ENCODE data around the gene MGAT2. TPM values are rescaled to one million over a fixed set of nuclear protein-coding genes. Genes with fewer than 3 reads are reported as not detected.
"Not testable (repeated sequence)": the region's sequence is repeated elsewhere in the genome, so short reads cannot be mapped to it uniquely, and the experiment has no call there.

The MGAT2 gene
- total RNA-seq, 2 donors from 2014 or later, result 24.0 to 45.9 TPM

DNA sequence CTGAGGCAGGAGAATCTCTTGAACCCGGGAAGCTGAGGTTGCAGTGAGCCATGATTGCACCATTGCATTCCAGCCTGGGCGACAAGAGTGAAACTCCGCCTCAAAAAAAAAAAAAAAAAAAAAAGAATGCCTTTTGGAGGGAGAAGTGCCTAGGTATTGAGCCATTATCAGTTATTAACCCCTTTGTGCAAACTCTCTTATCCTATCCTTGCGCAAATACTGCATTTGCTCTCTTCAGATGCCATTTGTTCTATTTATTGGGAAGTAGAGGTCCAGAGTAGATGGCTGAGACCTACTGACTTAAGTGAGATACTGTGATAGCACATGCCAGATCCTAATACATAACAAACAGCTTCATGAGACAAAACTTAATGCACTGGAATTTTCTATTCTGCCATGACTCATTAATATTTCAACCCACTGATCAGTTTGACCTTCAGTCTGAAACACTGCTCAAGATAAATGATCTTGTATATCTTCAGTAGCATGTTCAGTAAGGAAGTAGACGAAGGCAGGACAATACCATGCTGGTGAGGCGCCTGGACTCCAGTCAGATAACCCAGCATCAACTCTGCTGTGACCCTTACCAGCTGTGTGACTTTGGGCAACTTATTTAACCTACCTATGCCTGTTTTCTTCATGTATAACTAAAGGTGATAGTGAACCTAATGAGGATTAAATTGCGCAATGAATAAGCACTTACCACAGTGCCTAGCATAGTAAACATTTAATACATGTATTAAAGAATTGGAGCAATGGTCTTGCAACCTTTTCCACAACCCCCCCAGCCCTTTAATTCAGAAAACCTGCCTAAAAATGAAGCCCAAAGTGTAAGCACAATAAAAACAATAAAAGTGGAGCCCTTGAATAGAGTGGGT, 20.2 kb downstream of the MGAT2 start:
- ATAC-seq (ENCODE audit: insufficient number of reproducible peaks, low FRiP score, low read depth) (no peak), DNase-seq (ENCODE audit: low spot score) (no peak)
- no peaks in the 10 kb centered on the region for H3K9me3 ChIP-seq
- peaks cover 5 to 18% of the 10 kb centered on the region in 2 donors for H3K4me1 ChIP-seq (ENCODE audit: control insufficient read depth in 1 of 2, low read depth in 2 of 2)
- H3K27ac ChIP-seq, result no peak overlapping the region
- H3K27me3 ChIP-seq (replicated peaks; ENCODE audit: insufficient read depth), result no peaks in the 10 kb centered on the region
- TF ChIP-seq, protein P1, sequence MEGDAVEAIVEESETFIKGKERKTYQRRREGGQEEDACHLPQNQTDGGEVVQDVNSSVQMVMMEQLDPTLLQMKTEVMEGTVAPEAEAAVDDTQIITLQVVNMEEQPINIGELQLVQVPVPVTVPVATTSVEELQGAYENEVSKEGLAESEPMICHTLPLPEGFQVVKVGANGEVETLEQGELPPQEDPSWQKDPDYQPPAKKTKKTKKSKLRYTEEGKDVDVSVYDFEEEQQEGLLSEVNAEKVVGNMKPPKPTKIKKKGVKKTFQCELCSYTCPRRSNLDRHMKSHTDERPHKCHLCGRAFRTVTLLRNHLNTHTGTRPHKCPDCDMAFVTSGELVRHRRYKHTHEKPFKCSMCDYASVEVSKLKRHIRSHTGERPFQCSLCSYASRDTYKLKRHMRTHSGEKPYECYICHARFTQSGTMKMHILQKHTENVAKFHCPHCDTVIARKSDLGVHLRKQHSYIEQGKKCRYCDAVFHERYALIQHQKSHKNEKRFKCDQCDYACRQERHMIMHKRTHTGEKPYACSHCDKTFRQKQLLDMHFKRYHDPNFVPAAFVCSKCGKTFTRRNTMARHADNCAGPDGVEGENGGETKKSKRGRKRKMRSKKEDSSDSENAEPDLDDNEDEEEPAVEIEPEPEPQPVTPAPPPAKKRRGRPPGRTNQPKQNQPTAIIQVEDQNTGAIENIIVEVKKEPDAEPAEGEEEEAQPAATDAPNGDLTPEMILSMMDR (IDR thresholded peaks at IDR 0.05), result no peak
- H3K4me3 ChIP-seq, result no peak overlapping the region
- peaks cover 3% of the 10 kb centered on the region for H3K36me3 ChIP-seq

DNA sequence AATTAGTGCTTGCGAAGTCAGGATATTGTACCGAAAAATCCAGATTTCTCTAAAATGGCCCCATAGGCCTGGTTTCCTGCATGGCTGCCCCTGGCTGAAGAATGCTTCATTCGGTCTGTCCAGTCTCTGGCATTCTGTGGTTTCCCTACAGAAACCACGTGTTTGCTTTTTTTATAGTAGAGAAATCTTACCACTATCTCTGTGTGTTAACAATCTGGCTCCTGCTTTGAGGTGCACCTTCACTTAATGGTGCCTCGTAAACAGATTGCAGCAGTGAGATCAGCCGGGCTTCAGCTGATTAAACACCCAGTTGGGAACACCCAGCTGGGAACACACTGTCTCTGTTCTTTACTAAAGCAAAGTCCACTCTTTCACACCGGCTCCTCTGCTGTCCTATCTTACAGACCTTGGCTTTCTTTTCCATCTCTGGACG, 21.1 kb downstream of the MGAT2 start:
- TF ChIP-seq, protein P1 (IDR thresholded peaks at IDR 0.05), result no peak
- H3K27me3 ChIP-seq (replicated peaks; ENCODE audit: insufficient read depth), result no peaks in the 10 kb centered on the region
- no peak overlapping the region for H3K27ac ChIP-seq
- peaks cover 5 to 9% of the 10 kb centered on the region in 2 donors for H3K4me1 ChIP-seq (ENCODE audit: control insufficient read depth in 1 of 2, low read depth in 2 of 2)
- no peaks in the 10 kb centered on the region for H3K9me3 ChIP-seq
- H3K4me3 ChIP-seq, result no peak overlapping the region
- H3K36me3 ChIP-seq, result peaks cover 3% of the 10 kb centered on the region
- no peak for DNase-seq (ENCODE audit: low spot score)
- no peak for ATAC-seq (ENCODE audit: insufficient number of reproducible peaks, low FRiP score, low read depth)

DNA sequence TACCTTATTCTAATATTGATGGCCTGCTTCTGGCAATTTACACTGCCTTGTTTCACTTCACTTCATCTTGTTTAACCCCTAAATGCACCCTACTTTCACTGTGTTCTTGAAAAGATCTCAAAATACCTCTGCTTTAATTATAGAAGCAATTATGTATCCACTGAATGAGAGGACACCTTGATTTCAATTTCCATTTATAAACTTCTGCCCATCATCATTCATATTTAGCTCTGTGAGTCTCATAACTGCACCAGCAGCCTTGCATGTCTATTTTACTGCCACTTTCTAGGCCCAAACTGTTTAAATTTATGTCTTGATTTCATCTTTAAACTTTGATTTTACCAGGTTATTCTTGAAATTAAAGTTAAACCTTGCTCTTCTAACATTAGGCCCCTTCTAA, 21.6 kb downstream of the MGAT2 start:
- Histone ChIP-seq H3K36me3 (peaks cover 3% of the 10 kb centered on the region), H3K27me3 (replicated peaks; ENCODE audit: insufficient read depth) (no peaks in the 10 kb centered on the region), H3K4me3 (no peak overlapping the region), H3K9me3 (no peaks in the 10 kb centered on the region), H3K27ac (no peak overlapping the region), H3K4me1 (ENCODE audit: control insufficient read depth in 1 of 2, low read depth in 2 of 2) (peaks cover 5 to 6% of the 10 kb centered on the region in 2 donors)
- no peak for ATAC-seq (ENCODE audit: insufficient number of reproducible peaks, low FRiP score, low read depth)
- DNase-seq (ENCODE audit: low spot score), result no peak
- TF ChIP-seq, protein P1 (IDR thresholded peaks at IDR 0.05), result no peak

DNA sequence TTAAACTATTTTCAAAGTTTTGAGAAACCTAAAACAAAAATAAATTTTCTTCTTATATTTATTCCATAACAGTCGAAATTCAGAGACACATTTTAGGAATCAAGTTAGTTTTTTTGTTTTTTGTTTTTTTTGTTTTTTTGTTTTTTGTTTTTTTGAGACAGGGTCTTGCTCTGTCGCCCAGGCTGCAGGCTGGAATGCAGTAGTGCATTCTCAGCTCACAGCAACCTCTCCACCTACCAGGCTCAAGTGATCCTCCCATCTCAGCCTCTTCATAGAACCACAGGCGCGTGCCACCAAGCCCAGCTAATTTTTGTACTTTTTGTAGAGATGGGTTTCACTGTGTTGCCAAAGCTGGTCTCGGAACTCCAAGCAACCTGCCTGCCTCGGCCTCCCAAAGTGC, 32.9 kb downstream of the MGAT2 start:
- Histone ChIP-seq H3K9me3 (no peaks in the 10 kb centered on the region), H3K4me1 (ENCODE audit: control insufficient read depth in 1 of 2, low read depth in 2 of 2) (no peaks in the 10 kb centered on the region), H3K27ac (no peak overlapping the region), H3K4me3 (no peak overlapping the region), H3K27me3 (replicated peaks; ENCODE audit: insufficient read depth) (no peaks in the 10 kb centered on the region), H3K36me3 (no peaks in the 10 kb centered on the region)
- TF ChIP-seq, protein P1 (IDR thresholded peaks at IDR 0.05), result no peak
- no peak for ATAC-seq (ENCODE audit: insufficient number of reproducible peaks, low FRiP score, low read depth)
- no peak for DNase-seq (ENCODE audit: low spot score)

DNA sequence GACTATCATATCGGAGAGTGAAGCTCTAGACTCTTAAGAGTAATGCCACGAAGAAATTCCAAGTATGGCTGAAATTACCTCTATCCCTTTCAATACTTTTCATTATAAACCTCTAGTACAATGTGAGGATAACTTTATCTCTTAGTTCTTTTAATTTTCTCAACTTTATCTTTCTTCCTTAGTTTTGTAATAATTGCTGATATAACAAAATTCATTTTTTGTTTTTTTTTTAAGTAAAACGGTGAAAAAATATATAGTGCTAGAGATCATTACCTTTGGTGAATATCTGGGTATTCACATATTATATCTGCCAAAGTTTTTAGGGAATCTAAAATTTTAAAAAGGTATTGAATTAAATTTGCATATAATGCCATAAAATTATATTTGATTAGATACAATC, 33.9 kb downstream of the MGAT2 start:
- H3K36me3 ChIP-seq, result no peaks in the 10 kb centered on the region
- ATAC-seq (ENCODE audit: insufficient number of reproducible peaks, low FRiP score, low read depth), result no peak
- H3K9me3 ChIP-seq, result no peaks in the 10 kb centered on the region
- no peaks in the 10 kb centered on the region for H3K27me3 ChIP-seq (replicated peaks; ENCODE audit: insufficient read depth)
- H3K4me1 ChIP-seq (ENCODE audit: control insufficient read depth in 1 of 2, low read depth in 2 of 2), result no peaks in the 10 kb centered on the region
- no peak overlapping the region for H3K4me3 ChIP-seq
- H3K27ac ChIP-seq, result no peak overlapping the region
- DNase-seq (ENCODE audit: low spot score), result no peak
- TF ChIP-seq, protein P1 (IDR thresholded peaks at IDR 0.05), result no peak

DNA sequence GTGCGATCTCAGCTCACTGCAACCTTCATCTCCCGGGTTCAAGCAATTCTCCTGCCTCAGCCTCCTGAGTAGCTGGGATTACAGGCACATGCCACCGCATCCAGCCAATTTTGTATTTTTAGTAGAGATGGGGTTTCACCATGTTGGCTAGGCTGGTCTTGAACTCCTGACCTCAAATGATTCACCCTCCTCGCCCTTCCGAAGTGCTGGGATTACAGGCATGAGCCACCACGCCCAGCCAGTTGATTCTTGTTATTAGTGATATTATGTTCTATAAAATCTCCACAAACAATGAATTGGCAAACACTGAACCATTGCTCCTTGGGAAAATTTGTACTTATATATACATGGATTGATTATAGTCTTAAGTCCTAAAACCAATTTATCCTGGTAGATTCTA, 36.9 kb downstream of the MGAT2 start:
- not testable (repeated sequence) for H3K27ac ChIP-seq; H3K36me3 ChIP-seq; ATAC-seq (ENCODE audit: insufficient number of reproducible peaks, low FRiP score, low read depth); H3K9me3 ChIP-seq; H3K4me3 ChIP-seq; H3K27me3 ChIP-seq (replicated peaks; ENCODE audit: insufficient read depth); DNase-seq (ENCODE audit: low spot score); H3K4me1 ChIP-seq (ENCODE audit: control insufficient read depth in 1 of 2, low read depth in 2 of 2)
